SKM-1 treated with dmso at 0.1 percent for 144 hours (cell line): Measurements from ENCODE around the gene PADI6.

Experiments used
- DNase-seq: peaks from one replicate; lab custom pipeline; 2025; ENCODE audit not compliant: unreplicated experiment; lab: John Stamatoyannopoulos, UW

Gene PADI6

DNA sequence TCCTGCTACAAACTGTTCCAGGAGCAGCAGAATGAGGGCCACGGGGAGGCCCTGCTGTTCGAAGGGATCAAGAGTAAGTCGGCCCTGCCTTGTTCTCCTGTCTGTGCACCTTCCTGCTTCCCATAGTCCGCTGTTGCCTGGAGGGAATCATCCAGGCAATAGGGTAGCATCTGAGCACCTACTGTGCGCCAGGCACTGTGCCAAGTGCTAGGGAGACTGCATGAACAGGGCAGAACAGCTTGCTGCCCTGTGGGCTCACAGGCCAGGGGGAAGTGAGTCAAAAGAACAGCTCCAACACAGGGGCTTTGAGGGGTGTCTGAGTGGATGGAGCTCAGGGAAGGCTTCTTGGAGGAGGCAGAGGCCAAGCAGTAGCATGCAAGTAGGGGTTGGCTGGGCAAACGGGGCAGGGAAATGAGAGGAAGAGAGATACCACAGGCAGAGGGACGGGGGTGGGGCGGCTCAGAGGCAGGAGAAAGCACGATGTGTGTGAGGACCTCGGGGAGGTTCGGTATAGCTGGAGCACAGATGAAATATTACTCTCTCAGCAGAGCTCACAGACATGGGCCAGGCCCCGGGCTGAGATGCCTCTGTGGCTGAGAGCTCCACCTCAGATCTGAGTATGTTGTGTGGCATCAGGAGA, 15.5 kb upstream of the PADI6 start:
- DNase-seq, result no peak

DNA sequence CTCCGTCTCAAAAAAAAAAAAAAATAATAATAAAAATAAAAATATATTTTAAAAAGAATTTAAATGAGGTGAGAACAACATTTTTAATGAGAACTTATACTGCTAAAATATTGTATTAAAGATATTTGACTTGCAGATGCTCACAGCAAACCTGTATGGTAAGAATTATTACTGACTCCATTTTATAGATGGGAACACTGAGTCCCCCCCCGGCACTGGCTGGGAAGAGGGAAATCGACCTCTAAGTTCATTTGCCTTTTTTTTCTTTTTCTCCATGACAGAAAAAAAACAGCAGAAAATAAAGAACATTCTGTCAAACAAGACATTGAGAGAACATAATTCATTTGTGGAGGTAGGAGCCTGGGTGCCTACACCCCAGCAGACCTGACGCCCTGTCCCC, 13.4 kb upstream of the PADI6 start:
- no peak for DNase-seq

DNA sequence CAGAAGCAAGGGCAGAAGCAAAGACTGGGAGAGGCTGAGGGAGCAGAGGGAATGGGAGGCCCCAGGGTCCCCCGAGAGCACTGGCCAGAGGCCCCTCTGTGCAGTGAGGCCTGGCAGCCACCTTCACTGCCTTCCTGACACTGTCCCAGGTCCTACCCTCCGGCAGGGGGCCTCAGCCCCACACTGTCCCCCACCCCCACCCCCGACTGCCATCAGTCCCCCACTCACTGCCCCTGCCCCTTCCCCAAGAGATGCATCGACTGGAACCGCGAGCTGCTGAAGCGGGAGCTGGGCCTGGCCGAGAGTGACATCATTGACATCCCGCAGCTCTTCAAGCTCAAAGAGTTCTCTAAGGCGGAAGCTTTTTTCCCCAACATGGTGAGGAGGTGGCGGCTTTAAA, 13.0 kb upstream of the PADI6 start:
- DNase-seq, result no peak

GRCh38 chr1:17359808-17360207, 12.2 kb upstream of the PADI6 start:
- no peak for DNase-seq

DNA sequence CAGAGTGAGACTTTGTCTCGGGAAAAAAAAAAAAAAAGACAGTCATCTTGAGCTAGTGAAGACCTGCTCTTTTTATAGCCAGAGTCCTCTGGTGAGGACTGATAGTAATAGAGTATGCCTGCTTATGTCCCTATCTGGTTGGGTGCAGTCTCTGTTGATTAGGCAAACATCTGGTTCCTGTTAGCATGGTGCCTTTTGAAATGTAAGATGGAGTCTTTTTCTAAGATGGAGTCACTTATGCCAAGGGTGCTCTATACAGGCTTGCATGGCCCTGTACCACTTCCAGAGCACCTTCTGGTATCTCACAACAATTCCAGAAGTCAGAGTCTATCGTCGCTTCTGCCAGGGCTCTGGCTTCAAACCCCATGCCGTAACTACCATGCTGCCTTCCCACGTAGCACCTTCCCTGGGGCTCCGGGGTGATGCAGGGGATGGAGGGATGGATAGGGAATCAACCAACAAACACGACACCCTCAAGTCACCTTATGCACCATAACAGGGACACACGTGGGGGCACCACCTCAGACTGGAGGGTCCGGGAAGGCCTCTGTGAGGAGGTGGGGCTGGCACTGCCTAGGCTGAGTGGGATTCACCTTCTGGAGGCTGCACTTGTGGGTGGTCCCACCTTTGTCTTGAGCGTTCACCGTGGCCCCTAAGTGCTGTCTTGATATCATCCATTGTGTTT, 11.6 kb upstream of the PADI6 start:
- no peak for DNase-seq

DNA sequence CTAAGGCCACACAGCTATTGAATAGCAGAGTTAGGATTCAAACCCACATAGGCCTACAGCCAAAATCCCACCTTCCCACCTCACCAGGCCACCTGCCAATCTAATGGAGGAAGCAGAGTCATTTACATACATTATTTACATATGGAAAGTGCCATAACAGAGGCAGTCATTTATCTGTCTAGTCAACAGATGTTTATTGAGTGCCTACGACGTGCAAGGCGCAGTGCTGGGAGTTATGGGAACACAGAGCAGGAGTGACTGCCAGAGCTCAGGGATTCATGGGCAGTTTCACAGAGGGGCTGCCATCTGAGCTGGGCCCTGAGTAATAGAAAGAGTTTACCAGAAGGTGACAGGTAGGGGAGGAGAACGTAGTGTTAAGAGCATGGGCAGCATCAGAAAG, 10.3 kb upstream of the PADI6 start:
- DNase-seq, result no peak

DNA sequence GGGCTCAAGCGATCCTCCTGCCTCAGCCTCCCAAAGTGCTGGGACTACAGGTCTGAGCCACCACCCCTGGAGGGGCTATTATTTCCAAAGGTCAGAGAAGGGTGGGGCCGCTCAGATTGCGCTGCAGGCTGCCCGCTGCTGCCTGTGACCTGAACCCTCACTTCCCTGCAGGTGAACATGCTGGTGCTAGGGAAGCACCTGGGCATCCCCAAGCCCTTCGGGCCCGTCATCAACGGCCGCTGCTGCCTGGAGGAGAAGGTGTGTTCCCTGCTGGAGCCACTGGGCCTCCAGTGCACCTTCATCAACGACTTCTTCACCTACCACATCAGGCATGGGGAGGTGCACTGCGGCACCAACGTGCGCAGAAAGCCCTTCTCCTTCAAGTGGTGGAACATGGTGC, 8.6 kb upstream of the PADI6 start:
- DNase-seq, result no peak

DNA sequence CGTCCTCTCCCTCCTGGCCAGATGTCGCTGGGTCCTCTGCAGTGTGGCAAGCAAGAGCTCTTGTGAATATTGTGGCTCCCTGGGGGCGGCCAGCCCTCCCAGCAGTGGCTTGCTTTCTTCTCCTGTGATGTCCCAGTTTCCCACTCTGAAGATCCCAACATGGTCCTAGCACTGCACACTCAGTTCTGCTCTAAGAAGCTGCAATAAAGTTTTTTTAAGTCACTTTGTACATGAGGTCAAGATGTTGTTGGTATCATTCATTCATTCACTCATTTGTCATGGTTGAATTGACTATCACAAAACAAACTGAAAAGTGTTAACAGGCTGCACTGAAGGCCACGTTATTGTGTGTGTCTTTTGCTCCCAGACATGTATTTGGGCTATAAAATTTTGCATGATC, 8.2 kb upstream of the PADI6 start:
- no peak for DNase-seq

DNA sequence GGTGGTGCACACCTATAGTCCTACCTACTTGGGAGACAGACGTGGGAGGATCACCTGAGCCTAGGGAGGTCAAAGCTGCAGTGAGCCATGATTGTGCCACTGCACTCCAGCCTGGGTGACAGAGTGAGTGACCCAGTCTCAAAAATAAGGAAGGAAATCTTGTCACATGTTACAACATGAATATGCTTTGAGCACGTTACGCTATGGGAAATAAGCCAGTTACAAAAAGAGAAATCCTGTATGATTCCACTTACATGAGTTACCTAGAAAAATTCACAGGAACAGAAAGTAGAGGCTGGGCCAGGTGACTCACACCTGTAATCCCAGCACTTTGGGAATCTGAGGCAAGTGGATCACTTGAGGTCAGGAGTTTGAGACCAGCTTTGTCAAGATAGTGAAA, 6.7 kb upstream of the PADI6 start:
- DNase-seq, result peak; percentile 88

DNA sequence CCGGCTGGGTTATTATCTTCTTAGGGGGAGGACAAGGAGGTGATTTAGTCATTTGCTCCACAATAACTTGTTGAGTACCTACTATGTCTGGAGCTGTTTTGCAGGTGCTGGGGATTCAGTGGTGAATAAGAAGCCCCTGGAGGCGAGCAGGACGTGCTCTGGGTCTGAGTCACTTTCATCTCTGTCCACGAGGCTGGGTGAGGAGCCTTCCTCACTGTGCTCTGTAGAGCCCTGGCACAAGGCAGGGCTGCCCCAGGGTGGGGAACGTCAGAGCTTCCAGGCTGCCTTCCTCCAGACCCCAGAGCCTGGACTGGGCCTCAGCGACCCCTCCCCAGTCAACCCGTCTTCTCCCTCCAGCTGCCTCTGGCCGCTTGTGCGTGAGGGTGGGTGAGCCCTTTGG, 2.5 kb upstream of the PADI6 start:
- no peak for DNase-seq

DNA sequence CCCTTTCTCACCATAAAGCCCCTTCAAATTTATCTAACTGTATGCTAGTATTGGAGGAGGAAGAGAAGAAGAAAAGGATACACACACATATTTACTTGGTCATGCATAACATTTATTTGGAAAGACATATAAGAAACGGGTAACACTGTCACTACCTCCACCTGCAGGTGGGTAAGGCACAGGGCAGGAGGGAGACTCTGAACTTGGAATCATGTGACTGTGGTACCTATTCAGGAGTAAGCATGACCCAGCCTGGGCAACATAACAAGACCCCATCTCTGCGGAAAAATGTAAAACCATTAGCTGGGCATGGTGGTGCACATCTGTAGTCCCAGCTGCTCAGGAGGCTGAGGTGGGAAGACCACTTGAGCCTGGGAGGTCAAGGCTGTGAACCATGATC, 1.4 kb upstream of the PADI6 start:
- DNase-seq, result no peak

GRCh38 chr1:17372955-17373354, 959 bp downstream of the PADI6 start:
- no peak for DNase-seq

GRCh38 chr1:17375651-17376050, 3.7 kb downstream of the PADI6 start:
- DNase-seq, result no peak

DNA sequence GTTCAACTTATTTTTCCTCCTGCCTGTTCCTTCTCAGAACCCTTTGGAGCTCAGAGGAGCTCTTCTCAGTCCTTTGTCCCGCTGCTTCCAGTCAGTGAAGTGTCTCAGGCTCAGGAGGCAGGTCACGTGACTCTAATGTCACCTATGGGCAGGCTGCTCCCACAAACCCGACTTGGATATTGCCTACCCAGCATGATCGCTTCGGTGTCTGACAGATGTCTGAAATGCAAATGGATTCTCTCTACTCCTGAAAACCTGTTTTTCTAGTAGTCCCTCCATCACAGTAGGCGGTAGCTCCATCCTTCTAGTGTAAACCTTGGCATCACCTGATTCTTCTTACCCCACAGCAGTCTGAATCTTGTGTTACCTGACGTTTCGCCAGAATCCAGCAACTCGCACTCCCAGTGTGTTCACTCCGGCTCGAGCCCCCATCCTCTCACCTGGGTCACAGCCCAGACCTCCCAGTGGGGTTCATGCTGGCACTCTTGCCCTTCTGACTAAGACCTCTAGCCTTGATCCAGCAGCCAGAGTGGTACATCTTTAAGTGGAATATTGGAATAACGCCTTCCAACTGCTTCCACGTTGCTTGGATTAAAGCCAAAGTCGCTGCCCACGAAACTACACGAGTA, 5.4 kb downstream of the PADI6 start:
- DNase-seq, result no peak

DNA sequence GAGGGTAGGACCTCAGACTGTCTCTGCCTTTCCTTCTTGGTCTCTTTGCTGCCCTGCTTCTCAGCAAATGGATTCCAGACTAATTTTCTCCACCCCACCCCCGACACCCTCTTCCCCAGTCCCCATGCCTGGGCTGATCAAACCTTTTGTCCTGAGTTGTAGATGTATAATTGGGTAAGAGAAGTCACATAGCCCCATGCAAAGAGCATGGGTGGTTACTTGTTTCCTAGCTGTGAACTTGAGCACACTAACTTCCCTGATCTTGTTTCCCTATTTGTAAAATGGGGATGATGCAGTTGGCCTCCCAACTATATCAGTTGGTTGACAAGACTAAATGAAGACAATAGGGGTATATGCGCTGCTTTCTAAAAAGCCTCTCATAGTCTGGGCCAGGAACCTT, 9.2 kb downstream of the PADI6 start:
- peak; percentile 24 for DNase-seq

- DNase-seq, result no peak
These were observed 20.3 kb downstream of the PADI6 start for GRCh38 chr1:17392199-17392740.

GRCh38 chr1:17393230-17393629, 21.2 kb downstream of the PADI6 start:
- DNase-seq, result no peak

DNA sequence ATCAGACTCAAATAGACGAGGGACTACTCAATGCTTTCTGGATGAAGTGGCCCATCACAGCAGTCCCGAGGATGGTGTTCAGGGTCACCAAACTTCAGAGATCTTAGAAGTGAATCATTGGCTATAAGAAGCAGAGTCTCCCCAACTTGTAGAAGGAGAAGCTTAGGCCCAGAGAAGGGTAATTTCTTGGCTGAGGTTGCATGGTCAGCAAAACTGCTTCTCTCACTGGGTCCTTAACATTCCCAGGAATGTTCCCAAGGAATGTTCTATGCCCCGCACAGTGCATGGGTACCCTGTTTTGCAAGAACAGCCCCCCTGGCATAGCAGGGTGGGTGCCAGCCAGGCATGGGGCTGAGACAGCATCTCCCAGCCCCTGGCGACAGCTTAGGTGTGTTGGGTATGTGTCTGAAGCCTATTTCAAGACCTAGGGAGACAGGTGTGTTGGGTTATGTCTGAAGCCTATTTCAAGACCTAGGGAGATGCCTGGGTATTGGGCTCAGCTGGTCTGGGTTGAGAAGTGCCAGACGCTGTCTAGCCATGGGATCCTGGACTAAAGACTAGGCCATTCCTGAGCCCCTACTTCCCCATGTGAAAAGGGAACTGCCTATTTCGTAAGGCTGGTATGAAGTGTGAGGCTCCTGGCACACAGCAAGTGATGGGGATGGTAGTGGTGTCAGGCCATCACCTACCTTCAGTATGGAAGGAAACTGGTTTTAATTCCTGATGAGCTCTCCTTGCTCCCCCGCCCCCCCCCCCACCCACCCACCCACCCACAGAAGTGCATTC, 26.1 kb downstream of the PADI6 start:
- DNase-seq, result peak; percentile 78

- DNase-seq, result no peak
These were observed 28.8 kb downstream of the PADI6 start for GRCh38 chr1:17400725-17401341.

DNA sequence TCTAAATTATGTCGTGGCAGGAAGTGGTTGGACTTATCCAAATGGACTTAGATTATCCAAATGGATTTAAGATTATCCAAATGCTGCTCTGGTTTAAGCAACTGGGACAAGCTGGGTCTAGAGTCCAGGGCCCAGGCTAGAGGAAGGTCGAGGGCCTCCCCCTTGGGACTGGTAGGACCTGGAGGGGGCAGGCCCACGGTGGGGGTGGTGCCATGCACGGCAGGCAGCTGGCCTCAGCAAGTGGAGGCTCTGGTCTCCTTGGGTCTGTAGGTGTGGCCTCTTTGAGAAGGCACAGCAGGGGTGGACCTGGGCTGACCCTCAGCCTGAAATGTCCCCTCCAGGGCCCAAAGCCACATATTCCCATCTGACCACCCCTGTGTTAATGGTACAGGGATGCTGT, 29.8 kb downstream of the PADI6 start:
- no peak for DNase-seq

GRCh38 chr1:17403081-17403480, 31.1 kb downstream of the PADI6 start:
- no peak for DNase-seq
